GM19397 (cell line): ENCODE measurements around the gene DSG3.

Experiments used
- ATAC-seq: cut with Tn5 transposase; IDR thresholded peaks from one replicate; pipeline ENCODE4 v1.9.1; 2021; ENCODE audit warnings: mild to moderate bottlenecking, moderate library complexity; ENCODE audit not compliant: unreplicated experiment

Gene DSG3

DNA sequence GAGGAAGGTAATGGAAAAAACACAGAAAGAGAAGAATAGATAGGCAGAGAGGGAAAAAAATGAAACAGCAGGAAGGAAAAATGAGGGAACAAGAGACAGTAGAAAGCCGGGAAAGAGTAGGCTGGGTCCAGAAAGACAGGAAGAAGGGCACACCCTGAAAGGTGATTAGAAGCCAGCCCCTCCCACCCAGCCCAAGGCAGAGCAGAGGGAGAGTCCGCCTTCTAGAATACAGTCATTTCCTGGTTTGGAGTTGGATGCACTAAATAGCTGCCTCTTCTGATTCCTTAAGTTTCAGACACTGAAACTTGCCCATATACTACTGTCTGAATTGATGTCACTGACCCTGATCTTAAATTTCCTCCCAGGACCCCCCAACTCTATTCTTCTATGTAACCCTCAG lies 17.9 kb upstream of the DSG3 start:
- ATAC-seq, result no peak

DNA sequence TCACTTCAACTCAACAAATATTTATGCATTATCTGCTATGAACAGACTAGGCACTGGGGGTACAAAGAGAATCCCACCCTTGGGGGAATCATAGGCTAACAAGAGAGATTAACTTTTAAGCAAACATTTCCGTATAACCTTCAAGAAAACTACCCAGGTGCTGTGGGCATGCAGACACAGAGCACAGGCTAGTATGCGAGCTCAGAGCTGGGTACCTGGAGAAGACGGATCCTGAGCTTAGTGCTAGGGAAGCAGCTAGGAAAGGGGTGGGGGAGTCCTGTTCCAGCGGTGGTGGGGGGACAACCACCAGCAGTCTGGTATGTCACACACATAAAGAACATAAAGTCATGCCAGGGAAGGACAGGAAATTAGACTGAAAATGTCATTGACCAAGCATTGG lies 17.5 kb upstream of the DSG3 start:
- ATAC-seq, result no peak

DNA sequence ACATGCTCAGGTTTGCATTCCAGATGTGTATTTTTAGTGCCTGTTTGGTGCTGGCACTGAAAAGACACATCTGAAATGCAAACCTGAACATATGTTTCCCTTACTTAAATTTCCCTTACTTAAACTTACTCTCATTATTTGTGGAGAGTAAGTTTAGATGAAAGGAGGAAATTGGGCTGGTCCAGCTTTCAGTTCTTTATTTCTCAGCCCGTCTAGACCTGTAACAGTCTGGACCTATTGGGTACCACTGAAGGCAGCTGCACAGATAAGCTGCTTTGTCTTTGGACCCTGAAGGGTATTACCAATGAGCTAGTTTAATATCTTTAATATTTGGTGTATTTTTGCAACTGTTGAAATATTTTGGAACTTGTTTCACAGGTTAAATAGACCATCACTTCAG lies 17.0 kb upstream of the DSG3 start:
- ATAC-seq, result no peak

- no peak for ATAC-seq
These were observed 15.2 kb upstream of the DSG3 start for GRCh38 chr18:31432316-31432715.

DNA sequence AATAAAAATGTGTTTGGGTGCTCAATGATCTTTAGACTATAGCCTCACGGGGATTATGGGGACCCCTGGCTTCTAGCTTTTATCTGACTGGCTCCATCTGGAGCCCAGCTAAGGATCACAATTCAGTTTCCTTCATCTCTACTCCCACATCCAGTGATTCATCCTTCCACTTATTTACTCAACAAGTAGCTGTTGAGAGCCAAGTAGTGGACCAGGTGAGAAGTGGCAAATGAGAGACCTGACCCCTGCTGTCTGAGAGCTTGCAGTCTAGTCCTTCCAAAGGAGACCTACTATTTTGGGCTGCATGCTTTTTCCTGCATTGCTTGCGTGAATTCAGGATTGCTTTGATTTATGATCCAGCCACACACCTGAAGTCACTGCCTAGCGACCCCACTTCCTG lies 10.7 kb upstream of the DSG3 start:
- no peak for ATAC-seq

DNA sequence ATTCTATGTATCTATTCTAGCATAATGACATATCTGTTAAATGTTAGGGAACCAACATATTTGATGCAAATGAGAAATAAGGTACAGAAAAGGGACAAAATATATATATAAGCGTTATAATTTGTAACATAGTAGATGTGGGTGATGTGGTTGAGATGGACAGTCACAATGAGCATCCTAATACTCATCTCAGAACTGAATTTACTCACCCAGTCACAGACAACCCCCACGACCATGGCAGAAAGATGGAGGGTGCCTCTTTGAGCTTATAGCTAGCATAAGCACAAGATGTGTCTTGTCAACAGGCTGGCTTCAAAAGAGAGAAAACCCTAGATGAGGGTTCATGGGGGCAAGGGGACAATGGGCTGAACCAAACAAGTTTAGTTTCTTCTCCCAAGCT lies 9.1 kb upstream of the DSG3 start:
- no peak for ATAC-seq

- no peak for ATAC-seq
These were observed 7.7 kb upstream of the DSG3 start for GRCh38 chr18:31439807-31440325.

GRCh38 chr18:31440787-31441186 lies 6.8 kb upstream of the DSG3 start:
- ATAC-seq, result no peak

DNA sequence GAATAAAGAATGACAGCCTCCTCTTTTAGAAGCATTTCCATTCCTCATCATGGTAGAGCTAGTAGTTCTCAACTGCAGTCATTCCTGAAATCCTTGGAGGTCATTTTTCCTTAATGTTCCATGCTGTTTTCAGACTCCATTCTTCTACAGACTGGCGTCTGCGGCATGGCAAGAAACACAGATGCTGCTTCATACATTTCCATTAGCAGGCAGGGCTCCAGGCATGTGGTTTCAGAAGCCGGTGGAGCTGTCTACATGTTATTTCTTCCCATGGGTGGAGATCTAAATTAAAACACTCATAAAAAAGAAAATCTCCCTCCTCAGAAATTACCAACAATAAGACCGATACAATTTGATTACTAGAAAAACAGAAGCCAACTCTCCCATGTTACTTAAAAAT lies 6.0 kb upstream of the DSG3 start:
- no peak for ATAC-seq

- no peak for ATAC-seq
These were observed 3.4 kb upstream of the DSG3 start for GRCh38 chr18:31444142-31444541.

DNA sequence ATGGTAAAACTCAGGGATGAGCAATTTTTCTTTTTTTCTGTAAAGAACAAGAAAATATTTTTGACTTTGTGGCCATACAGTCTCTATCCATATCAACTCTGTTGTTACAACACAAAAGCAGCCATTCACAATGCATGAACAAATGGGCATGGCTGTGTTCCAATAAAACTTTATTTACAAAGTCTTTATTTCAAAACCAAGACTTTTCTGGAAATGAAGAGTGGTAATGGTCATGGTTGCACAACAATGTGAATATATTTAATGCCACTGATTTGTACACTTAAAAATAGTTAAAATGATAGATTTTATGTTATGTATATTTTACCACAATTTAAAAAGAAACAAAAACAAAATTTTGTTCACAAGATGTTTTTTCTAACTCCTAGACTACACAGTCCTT lies 1.6 kb upstream of the DSG3 start:
- no peak for ATAC-seq

- no peak for ATAC-seq
These were observed 687 bp upstream of the DSG3 start for GRCh38 chr18:31446854-31447253.

GRCh38 chr18:31450409-31450808 lies 2.9 kb downstream of the DSG3 start:
- no peak for ATAC-seq

- ATAC-seq, result no peak
These were observed 4.1 kb downstream of the DSG3 start for GRCh38 chr18:31451625-31452024.

- ATAC-seq, result no peak
These were observed 6.6 kb downstream of the DSG3 start for GRCh38 chr18:31454066-31454708.

- no peak for ATAC-seq
These were observed 22.1 kb downstream of the DSG3 start for GRCh38 chr18:31469629-31470028.

DNA sequence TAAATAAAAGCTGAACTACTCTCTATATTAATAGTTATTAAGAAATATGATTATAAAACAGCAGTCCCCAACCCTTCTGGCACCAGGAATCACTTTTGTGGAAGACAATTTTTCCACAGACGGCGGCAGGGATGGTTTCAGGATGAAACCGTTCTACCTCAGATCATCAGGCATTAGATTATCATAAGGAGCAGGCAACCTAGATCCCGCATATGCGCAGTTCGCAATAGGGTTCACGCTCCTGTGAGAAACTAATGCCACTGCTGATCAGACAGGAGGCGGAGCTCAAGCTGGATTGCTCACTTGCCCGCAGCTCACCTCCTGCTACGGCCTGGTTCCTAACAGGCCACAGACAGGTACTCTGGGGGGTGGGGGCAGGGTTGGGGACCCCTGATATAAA lies 31.1 kb downstream of the DSG3 start:
- no peak for ATAC-seq

GRCh38 chr18:31482051-31482450 lies 34.5 kb downstream of the DSG3 start:
- no peak for ATAC-seq

DNA sequence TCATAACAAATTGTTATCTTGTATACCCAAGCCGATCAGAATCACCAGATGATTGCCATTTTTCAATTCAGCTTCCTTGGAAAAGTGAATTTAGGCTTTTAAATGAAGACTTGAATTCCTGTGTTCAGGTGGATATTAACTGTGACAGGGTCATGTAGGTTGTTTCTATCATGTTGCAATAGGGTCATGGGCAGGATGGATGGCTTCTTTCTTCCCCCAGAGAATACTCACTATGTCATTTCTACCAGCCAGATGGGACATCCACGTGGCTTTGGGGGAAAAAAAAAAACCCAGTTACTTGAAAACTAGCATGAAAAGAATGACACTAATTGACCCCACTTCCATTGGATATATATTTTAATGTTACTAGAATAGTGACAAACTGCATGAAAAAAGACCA lies 35.9 kb downstream of the DSG3 start:
- no peak for ATAC-seq

GRCh38 chr18:31484461-31484860 lies 36.9 kb downstream of the DSG3 start:
- ATAC-seq, result no peak

DNA sequence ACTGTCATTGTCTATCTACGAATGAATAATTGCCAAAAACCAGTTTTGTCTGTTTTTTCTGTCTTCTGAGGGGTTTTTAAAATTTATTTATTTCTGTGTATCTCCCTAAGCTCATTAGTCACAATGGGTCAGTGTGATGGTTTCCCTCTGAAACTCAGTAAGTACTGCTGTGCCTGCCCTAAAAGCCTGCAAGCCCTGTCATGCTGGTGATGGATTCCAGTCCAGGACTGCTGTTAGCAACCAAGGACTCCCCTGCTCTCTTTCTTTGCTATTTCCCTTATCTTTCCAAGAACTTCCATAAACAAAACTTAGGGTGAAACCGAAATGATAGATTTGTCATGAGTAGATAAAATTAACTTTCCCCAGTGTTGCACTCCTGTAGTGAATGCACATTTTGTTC lies 38.6 kb downstream of the DSG3 start:
- no peak for ATAC-seq

- no peak for ATAC-seq
These were observed 39.9 kb downstream of the DSG3 start for GRCh38 chr18:31487246-31488015.

- ATAC-seq, result no peak
These were observed 41.8 kb downstream of the DSG3 start for GRCh38 chr18:31489311-31489710.
